GM13977 (cell line): ENCODE results near the gene TBL1XR1.

ENCODE experiments used
- DNase-seq: peaks from one replicate; pipeline ENCODE4 v3.0.0; 2012; ENCODE audit warnings: low spot score
- in situ Hi-C: fragments of 300-500 bp; cut with MboI; formaldehyde crosslinking; loops from one replicate; pipeline ENCODE4 v1.12.0; 2022; ENCODE audit warnings: low sequenced_read_pairs, low pct_unique_long_range_greater_than_20kb, mixed read lengths, inconsistent platforms; ENCODE audit not compliant: unreplicated experiment
- TF ChIP-seq, protein P1 (sequence below): IDR thresholded peaks from 2 replicates; pipeline ENCODE4 v1.5.1; 2012; ENCODE audit warnings: mild to moderate bottlenecking, control low read depth; ENCODE audit not compliant: insufficient read depth; ENCODE audit errors: extremely low read depth, missing control alignments

Gene TBL1XR1

DNA sequence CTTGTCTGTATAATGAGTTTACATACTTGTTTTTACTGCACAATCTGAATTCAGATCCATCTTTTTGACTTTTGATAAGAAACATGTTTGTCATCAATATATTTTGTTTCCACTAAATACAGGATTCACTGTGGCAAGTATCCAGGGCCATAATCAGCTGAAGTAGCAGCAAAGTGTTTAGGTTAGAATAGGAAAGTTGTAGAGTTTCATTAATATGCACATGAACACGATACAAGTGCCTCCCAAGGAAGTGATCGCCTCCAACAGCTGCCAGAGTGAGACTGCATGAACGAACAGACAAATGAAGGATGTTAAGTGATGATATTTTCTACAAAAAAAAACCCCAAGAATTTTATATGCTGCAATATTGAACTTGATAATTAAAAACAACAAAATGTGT, 204.3 kb downstream of the TBL1XR1 start:
- no peak for DNase-seq
- in situ Hi-C loops: no loop called here
- TF ChIP-seq, protein P1, sequence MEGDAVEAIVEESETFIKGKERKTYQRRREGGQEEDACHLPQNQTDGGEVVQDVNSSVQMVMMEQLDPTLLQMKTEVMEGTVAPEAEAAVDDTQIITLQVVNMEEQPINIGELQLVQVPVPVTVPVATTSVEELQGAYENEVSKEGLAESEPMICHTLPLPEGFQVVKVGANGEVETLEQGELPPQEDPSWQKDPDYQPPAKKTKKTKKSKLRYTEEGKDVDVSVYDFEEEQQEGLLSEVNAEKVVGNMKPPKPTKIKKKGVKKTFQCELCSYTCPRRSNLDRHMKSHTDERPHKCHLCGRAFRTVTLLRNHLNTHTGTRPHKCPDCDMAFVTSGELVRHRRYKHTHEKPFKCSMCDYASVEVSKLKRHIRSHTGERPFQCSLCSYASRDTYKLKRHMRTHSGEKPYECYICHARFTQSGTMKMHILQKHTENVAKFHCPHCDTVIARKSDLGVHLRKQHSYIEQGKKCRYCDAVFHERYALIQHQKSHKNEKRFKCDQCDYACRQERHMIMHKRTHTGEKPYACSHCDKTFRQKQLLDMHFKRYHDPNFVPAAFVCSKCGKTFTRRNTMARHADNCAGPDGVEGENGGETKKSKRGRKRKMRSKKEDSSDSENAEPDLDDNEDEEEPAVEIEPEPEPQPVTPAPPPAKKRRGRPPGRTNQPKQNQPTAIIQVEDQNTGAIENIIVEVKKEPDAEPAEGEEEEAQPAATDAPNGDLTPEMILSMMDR: no peak

DNA sequence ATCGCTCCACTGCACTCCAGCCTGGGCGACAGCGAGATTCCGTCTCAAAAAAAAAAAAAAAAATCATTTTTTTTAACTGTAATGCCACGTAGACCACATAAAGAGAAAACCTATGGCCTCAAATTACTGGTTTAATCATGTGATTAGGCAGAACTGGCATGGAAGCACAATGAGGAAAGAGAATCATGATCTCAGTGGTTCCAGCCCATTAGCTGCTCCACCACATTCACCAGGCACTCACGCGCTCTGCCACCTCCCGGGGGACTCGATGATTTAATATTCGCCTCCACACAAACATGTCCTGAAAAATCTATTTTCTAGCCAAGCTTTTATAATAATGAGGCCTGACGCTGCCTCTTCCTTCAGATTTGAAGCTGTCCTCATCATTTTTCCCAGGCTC, 204.7 kb downstream of the TBL1XR1 start:
- in situ Hi-C loops: no loop called here

DNA sequence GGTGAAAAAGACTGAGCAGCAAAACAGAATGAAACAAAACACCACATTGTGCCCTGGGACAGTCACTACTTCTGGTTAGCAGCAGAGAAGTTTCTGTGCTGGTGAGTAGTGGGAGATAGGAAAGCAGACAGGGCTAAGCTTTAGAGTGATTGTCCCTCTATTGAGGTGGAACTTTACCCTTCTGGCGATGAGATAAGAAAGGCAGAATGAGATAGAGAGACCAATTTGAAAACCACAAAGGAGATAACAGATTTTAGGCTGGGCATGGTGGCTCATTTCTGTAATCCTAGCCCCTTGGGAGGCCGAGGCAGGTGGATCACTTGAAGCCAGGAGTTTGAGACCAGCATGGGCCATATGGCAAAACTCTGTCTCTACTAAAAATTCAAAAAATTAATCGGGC, 208.5 kb downstream of the TBL1XR1 start:
- TF ChIP-seq, protein P1: no peak
- in situ Hi-C loops: no loop called here
- no peak for DNase-seq

More for the DNA sequence above, 204.7 kb downstream of the TBL1XR1 start:
- no peak for DNase-seq
- TF ChIP-seq, protein P1: no peak

DNA sequence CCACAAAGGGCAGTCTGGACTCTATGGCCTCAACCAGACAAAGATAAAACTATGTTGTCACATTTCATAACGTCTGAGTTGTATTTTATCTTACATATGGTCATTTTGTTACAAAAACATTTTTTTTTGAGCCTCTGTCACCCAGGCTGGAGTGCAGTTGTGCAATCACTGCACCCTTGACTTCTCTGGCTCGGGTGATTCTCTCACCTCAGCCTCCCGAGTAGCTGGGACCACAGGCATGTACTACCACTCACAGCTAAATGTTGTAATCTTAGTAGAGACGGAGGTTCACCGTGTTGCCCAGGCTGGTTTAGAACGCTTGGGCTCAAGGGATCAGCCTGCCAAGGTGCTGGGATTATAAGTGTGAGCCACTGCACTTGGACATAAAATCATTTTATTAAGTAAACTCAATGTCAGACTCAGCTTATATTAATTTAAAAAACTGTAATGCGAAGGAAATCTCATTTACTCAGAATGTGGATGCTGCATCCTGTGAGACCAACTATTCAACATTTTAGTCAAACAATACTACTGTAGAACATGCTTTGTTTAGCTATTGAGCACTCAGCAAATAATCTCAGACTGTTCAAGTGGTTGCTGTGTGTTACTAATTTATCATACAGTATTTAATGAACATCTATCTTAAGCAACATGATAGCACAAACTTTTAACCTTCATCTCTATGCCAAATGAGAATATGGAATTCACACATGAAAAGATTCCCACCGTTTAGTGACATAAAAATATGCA, 209.2 kb downstream of the TBL1XR1 start:
- TF ChIP-seq, protein P1: no peak
- DNase-seq: no peak
- in situ Hi-C loops: no loop called here

DNA sequence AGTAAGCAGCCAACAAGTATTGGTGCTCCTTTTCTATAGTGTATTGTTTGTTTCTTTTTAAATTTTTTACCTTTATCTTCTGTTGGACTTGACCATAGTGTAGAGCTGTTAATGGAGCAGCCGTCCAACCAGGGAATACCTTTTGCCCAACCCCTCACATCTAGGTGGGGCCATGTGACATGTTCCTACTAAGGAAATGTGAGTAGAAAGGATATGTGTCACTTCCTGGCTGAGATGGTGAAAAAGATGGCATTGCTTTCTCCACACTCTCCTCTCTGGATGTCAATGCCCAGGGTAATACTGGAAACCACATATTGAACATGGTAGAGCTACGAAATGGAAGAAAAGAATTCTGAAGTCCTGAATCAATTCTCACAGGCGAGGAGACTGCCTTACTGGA, 218.8 kb downstream of the TBL1XR1 start:
- no peak for DNase-seq
- in situ Hi-C loops: no loop called here
- TF ChIP-seq, protein P1: no peak

DNA sequence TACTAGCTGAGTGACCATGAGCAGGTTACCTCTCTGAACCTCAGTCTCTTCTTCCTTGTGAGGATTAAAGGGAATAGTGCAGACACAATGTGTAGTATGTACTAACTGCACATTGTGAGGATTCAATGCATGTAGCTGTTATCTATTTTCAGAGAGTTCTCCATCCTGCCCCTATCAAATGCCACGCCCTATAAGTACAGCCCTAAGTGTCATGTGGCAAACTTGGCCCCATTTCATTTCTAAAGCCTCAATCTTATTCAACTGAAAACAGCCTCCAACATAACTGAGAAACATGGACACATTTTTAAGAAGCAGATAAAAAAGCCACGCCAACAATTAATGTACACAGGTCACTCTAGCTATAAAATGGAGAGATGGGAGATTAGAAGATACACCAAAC, 220.0 kb downstream of the TBL1XR1 start:
- in situ Hi-C loops: no loop called here
- TF ChIP-seq, protein P1: no peak
- no peak for DNase-seq
